CD4-positive, alpha-beta T cell treated with Interleukin-2 at 100 ng/mL for 4 hours (primary cell): ENCODE measurements around the gene PCBP2.
"Not testable (repeated sequence)": the region's sequence is repeated elsewhere in the genome, so short reads cannot be mapped to it uniquely, and the experiment has no call there.

Experiments
- DNase-seq: peaks from one replicate; pipeline ENCODE4 v3.0.0-alpha.2; 2020; ENCODE audit warnings: low spot score

PCBP2 gene

DNA sequence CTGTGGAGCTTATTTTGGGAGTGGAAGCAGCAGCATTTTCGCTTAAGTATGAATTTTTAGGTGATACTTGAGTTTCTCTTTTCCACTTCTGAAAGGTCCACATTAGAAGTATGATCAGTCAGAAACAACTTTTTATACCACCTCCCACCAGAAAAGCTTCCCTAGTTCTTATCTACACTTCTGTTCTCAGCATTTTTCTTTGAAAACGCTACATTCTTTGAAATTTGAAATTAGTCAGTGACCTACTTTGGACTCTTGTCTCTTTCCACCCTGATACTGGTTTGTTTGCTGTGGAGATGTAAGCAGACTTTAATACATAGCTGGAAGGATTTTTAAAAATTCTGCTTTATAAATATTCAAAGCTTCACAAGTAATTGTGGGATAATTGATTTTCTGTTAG lies 22.2 kb downstream of the PCBP2 start:
- DNase-seq = peak; percentile 29

DNA sequence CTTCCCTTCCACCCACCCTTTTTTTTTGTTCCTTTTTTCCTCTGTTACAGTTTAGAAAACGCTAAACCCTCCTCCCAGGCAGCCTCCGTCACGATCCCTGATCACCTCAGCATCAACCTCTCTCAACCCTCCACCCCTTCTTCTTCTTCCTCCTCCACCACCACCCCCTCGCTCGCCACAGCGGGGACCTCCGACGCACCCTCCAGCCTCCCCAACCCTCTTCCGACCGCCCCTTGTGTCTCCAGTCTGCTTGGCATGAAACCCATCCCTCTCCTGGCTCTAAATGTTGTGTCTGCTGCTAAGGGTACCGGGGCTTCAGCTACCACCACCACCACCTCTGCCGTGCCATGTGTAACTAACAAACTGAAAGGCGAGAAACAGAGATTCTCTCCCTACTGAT lies 22.9 kb downstream of the PCBP2 start:
- no peak for DNase-seq

DNA sequence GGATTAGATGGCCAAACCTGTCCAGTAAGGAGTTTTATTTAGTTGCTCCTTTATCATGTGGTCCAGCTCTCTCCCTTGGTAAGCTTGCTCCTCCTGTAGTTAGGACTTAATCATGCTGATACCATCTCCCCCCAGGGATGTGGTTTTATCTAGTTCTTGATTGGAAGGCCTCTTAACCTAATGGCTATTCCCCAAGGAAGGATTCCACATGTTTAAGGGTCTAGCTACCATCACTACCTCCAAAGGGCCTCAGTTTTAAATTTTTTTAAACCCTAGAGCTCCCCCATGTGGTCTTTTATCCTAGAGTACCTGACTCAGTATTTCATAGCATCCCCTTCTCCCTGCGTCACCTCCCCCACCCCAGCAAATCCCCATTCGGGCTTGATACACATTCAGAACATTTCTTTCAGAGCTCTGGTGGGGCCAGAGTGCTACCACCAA lies 24.9 kb downstream of the PCBP2 start:
- peak; percentile 34 for DNase-seq

DNA sequence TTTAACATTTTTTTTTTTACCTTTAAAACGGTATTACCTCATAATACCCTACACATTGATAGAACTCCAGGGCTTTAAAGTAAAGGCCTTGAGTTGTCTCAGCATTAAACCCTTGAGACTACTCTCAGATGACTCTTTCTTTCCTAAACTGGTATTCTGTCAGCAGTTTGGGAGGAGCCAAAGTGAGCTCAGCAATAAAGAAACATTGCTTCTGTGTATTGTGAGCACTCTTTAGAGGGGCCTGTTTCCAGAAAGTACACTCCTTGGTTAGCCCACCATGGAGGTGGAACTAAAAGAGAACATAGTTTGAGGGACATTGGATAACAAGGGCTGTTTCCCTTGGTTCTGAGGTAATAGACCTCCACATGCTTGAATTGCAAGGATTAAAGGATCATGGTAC lies 27.0 kb downstream of the PCBP2 start:
- no peak for DNase-seq

DNA sequence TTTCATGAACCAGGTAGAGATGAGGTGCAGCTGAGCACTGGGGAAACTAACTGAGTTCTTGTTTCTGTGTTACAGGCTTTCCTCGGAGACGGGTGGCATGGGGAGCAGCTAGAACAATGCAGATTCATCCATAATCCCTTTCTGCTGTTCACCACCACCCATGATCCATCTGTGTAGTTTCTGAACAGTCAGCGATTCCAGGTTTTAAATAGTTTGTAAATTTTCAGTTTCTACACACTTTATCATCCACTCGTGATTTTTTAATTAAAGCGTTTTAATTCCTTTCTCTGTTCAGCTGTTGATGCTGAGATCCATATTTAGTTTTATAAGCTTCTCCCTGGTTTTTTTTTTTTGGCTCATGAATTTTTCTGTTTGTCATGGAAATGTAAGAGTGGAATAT lies 27.4 kb downstream of the PCBP2 start:
- DNase-seq = no peak

DNA sequence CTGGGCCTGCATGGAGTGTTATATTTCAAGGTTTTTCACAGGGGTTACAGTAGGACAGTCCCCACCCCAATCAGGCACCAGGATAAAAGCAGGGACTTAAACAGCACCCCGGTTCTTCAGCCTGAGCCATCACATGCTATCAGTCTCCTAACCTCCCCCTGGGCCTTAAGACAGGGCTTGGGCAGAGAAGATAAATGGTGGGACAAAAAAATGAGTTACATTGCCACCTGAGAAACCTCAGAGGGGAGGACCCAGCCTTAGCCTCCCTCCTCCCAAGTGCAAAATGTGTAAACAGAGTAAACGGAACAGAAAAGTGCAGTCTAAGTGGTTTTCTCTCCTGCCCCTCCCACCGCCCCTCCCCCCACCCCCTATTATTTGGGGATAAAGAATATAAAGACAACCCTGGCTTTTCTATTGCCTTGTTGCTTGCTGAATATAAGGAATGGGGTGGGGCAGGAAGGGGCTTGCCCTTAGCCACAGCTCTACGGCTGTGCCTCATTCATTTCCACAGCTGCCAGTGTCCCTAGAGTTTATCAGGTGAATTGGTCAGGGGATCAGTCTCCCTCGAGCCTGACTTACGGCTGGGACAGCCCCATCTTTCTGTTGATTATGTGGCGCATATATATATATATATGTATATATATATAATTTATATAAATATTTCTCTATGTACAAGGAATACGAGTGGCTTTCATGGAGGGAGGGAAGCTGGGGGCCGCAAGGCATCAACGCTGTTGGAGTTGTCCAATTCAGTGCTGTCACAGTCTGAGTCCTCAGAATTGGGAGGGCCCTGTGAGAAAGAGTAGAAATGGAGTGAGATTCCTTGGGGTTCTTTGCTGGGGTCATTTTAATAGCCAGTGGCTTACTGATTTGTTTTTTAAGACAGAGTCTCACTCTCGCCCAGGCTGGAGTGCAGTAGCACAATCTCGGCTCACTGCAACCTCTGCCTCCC lies 28.9 kb downstream of the PCBP2 start:
- no peak for DNase-seq

DNA sequence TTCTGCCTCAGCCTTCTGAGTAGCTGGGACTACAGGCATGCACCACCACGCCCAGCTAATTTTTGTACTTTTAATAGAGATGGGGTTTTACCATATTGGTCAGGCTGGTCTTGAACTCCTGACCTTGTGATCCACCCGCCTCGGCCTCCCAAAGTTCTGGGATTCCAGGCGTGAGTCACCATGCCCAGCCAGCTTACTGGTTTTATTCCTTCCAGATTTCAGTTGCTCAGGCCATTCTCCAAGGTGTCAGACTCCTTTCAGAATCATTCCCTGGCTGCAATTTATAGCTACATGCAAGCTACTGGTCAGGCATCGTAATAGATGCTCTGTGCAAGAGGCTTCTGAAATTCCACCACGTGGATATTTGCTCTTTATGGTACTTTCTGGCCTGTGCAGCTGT lies 29.6 kb downstream of the PCBP2 start:
- DNase-seq = not testable (repeated sequence)

DNA sequence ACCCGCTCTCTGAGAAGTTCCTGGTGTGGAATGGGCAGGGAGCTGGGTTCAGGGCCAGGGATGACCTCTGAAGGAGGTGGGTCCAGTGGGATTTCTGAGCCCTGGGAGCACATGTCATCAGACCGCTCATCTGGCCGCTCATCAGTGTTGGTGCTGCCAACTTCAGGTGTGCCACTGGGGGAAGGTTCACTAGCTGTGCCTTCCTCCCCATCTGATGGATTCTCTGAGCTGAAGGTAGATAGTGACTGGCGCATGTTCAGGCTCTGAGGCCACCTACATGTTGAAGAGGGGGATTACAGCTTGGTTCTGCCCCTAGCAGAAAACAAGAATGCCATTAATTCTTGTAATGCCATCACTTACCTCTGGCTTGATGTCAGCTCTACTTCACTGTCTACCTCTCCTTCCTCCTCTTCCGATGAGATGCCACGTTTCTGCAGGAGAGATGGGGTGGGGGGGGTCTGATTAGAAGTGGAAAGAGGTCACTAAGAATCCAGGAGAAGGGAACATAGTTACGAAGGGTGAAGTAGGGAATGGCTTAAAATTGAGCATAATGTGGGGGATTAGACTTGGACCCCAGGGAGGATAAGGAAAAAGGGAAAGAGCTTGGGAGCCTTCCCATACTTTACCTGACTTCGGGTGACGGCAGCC lies 30.2 kb downstream of the PCBP2 start:
- no peak for DNase-seq

DNA sequence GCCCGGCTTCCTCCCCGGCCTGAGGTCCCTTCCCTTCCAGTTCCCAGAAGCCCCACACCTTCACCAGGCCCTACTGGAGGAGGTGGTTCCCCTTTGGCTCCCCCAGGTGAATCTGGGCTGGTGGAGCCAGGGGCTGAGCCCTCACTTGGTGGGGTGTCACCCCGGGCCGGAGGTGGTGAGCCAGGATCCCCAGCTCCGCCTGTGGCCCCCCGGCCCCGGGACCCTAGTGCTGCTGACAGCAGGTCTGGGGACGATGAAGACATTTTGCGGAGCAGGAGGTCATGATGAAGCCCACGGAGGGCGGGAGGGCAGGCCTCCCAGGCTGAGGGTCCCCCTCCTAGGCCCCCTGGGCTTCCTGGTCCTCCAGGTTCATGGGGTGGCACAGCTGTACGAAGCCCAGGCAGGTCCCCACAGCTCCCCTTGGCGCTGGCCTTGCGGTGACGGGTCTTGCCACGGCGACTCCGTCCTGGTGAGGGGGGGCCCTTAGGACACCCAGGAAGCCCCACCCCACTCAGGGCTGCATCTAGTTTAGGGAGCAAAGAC lies 30.8 kb downstream of the PCBP2 start:
- DNase-seq = no peak

DNA sequence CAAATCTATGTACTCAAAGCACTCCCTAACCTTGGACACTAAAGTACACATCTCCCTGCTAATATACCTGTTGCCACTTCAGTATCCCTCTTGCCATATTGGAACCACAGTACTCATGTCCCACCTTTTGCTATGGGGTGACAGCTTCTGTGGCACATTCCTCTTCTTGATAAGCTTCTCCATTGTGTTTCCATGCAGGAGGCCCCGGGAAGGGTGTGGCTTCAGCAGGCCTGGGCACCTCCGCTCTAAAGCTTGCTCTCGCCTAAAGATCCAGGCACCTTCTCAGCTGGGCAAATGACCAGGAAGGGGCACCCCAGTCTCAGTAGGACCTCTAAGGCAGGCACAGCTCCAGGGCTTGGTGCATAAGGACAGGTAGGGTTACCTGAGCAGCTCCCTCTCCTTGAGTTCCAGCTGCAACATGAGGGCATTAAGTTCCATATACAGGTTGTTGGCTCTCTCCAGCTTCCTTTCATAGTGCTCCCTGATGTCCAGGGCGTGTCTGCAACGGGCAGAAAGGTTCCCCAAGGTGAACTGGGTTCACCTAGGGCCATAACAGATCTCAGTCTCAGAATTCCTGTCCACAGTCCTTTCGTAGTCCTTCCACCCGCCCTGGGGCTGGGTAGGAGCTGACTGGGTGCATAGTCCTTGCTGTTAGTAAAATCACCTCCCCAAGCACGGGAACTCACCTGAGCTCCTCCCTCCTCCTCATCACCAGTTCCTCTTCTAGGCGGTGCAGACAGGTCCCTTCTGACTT lies 31.5 kb downstream of the PCBP2 start:
- DNase-seq = no peak

DNA sequence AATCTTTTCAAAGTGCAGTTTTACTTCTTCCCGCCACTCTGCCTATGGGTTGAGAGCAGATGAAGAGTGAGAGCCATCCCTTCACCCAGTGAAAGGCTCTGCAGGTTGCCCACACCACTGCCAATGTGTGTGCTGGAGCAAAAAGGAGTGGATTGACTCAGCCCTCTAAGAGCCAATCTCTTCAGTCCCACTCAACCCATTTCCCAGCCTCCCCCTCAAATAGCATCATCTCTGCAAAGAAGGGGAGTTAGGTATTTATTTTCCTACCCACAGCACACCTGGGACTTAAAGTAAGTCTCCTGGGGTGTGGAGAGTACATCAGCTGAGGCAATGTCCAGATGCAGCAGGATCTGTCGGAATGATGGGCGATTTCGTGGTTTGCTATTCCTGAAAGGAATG lies 32.1 kb downstream of the PCBP2 start:
- DNase-seq = no peak

DNA sequence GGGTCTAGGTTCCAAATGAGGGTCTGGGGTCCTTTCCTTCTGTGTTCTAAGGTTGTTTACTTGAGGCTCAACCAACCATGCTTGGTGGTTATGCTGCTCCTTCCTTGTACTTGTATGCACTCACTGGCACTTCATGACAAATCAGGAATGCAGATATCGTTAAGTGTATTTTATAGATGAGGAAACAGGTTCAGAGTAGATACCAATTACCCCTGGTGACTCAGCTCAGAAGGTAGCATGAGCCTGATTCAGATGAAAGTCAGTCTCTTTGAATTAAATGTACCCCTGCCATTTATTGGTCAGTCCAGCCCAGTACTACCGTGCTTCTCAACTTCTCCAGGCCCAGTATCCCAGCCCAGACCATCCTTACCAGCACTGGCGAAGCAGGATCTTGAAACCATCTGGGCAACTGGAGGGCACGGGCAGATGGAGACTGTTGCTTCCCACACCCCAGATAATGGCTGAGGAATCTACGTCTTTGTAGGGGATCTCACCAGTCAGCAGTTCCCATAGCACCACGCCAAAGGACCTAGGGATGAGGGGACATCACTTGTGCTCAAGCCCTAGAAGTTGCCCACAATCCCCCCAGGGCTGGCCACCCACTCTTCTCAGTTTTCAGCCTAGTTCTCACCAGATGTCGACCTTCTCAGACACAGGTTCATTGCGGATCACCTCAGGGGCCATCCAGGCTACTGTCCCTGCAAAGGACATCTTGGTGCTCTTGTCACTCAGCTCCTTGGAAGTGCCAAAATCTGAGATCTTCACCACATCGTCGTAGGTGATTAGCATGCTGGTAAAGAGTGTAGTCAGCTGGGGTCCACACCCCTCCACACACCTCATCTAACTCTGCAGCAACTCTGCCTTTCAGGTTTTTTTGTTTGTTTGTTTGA lies 33.0 kb downstream of the PCBP2 start:
- DNase-seq = no peak

DNA sequence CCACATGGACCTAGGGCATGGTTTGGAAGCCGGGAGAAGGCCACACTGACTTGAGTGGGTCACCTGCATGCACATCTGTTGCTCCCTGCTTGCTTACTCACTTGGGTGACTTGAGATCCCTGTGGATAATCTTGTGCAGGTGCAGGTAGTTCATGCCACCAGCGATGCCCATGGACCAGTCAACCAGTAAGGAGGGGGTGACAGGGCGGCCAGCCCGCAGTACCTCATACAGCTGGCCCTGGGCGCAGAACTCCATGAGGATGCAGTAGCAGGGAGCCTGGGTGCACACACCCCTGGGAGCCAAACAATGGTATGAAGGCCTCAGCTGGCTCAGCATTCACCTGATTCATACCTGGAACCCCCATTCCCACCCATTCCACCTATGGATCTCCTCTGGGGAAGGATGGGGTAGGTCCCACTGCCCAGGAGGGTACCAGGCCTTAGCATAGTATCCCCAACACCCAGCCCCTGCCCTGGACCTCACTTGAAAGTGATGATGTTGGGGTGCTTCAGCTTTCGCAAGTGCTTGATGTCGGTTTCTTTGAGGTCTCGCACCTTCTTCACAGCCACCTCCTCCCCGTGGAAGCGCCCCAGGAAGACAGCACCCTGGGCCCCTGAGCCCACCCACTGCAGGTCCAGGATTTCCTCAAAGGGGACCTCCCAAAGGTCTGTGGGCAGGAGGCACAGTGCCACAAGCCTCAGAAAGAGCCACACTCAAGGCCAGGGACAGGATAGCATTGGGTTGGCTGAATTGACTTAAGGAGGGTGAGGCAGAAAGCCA lies 34.2 kb downstream of the PCBP2 start:
- DNase-seq = no peak

DNA sequence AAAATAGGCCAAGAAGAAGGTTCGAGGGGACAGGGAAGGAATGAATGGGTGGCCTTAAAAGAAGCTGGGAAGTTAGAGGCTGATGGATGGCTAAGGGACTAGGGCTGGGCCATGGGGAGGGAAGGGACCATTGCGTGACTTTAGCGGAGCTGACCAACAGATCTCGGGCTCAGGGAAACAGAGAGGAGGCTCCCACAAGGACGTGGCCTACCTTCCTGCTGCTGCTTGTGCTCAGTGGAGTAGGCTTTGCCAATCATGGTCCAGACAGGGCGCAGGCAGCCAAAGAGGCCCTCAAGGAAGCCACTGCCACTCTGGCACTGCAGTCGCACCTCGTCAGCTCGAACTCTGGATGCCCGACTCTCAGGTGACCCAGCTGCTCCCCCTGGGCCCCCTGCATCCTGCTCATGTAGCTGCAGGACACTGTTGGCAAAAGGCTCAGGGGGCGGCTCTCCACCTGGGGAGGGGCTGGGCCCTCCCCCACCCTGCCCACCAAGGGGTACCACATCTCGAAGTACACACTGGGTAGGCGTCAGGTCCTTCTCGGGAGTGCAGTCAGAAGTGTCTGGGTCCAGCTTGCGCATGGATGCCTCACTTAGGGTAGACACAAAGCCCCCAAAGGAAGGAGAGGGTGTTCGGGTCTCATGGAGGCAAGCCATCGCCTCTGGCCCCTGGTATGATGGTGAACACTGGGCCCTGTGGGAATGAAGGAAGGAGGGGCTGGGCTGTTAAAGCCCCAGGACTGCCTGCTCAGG lies 35.0 kb downstream of the PCBP2 start:
- DNase-seq = no peak

DNA sequence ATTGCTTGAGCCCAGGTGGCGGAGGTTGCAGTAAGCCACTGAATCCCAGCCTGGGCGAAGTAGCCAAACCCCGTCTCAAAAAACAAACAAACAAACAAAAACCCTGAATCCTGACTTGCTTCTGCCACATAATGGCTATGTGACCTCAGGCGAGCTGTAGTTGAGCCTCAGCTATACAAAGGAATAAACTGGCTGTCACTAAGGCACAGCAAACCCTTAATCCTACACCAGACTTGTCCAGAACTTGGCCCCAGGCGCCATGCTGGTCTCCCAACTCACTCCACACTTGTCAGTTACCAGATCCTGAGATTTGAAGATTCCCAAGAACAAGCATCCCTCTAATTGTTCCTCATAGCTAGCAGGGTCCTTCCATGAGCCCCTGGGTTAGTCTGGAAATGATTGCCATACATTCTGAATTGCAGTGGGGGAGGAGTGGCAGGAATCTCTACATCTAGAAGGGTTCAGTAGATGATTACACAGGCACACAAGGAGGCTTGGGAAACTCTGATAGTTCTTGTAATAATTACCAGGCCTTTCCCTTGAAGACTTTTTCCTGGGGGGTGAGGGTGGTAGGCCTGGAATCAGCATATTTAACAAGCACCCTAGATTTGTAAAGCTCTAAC lies 37.5 kb downstream of the PCBP2 start:
- DNase-seq = no peak

DNA sequence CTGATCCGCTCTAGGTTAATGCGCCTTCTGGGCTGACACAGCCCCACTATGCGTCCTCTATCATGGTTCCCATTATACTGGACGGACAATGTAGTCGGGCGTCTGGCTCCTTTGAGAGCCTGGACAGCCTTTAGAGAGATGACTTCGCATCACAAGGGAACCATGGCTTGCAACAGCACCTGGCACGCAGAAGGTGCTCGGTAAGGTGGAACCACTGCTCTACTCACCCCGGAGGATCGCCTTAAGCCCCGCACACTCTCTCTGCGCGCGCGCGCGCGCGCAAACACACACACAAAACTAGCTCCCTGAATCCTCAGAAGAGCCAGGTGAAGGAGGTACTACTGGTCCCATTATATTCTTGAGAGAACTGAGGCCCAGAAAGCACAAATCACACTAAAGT lies 40.3 kb downstream of the PCBP2 start:
- DNase-seq = no peak

DNA sequence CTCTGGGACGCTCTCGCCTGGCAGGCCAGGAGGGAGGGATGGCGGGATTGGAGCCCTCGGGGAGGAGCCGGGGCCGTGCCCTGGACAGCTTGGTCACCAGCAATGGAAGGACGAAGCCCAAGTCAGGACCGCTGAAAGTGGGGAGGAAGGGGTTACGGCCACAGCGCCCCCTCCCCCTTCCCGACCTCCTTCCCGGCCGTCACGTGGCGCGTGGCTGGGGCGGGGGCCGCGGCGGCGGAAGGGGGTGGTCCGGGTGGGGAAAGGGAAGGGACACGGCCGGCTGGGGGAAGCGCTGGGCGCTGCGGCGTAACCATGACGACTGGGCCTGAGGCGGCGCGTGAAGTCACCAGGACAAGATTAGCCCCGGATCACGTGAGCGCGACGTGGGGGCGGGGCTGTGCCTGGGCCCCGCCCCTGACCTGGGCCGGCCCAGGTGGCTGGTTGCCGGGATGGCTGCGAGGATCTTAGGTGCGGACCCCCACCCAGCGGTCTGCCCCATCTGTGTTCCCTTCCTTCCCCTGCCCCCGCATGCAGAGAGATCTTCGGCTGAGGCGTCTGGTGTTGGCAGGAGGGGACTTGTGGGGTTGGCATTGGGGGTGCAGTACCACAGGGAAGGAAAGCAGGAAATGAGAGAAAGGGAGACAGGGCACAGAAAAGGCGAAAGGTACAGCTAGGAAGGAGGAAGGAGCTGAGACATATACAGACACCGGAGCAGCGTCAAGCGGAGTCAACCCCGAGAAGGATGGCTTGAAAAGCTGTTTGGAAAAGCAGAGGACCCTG lies 41.1 kb downstream of the PCBP2 start:
- peak; percentile 85 for DNase-seq

DNA sequence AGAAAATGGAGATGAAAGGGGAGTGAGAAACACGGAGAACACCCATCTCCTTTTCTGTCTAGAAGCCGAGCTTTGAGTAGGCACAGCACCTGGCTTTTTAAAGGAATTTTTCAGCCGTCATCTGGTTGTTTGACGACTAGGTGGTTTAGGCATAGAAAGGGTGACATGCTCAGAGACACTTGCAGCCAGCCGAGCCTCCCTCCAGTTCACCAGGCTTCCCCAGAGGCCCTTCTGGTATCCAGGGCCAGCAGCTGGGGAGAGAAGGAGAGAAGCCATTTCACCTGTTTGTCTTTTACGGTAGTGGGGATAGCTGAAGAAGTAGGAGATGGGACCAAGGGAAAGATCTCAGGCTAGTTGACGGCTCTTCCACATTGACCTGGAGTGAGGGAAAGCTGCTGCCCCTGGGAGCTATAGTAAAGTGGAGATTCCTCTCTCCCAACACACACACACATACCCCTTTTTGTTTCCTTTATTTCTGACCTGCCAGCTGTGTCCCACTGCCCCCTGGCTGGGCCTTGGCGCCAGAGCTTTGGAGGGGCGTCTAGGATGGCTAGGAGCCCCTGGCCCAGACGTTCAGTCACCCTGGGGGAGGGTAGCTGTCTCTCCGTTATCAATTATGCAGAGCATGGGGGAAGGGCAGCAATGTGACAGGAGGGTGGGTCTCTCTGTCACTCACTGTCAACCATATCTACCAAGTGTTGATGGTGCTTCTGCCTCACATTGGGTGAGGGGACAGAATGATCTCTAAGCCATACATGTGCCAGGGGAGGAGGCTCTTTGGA lies 41.9 kb downstream of the PCBP2 start:
- DNase-seq = no peak
